Left hindlimb (tissue), 1 donor: ENCODE results near the gene PGBD1.

ENCODE experiments used
- DNase-seq: peaks from one replicate; pipeline ENCODE4 v3.0.0-alpha.2; 2018

PGBD1 gene, protein sequence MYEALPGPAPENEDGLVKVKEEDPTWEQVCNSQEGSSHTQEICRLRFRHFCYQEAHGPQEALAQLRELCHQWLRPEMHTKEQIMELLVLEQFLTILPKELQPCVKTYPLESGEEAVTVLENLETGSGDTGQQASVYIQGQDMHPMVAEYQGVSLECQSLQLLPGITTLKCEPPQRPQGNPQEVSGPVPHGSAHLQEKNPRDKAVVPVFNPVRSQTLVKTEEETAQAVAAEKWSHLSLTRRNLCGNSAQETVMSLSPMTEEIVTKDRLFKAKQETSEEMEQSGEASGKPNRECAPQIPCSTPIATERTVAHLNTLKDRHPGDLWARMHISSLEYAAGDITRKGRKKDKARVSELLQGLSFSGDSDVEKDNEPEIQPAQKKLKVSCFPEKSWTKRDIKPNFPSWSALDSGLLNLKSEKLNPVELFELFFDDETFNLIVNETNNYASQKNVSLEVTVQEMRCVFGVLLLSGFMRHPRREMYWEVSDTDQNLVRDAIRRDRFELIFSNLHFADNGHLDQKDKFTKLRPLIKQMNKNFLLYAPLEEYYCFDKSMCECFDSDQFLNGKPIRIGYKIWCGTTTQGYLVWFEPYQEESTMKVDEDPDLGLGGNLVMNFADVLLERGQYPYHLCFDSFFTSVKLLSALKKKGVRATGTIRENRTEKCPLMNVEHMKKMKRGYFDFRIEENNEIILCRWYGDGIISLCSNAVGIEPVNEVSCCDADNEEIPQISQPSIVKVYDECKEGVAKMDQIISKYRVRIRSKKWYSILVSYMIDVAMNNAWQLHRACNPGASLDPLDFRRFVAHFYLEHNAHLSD

DNA sequence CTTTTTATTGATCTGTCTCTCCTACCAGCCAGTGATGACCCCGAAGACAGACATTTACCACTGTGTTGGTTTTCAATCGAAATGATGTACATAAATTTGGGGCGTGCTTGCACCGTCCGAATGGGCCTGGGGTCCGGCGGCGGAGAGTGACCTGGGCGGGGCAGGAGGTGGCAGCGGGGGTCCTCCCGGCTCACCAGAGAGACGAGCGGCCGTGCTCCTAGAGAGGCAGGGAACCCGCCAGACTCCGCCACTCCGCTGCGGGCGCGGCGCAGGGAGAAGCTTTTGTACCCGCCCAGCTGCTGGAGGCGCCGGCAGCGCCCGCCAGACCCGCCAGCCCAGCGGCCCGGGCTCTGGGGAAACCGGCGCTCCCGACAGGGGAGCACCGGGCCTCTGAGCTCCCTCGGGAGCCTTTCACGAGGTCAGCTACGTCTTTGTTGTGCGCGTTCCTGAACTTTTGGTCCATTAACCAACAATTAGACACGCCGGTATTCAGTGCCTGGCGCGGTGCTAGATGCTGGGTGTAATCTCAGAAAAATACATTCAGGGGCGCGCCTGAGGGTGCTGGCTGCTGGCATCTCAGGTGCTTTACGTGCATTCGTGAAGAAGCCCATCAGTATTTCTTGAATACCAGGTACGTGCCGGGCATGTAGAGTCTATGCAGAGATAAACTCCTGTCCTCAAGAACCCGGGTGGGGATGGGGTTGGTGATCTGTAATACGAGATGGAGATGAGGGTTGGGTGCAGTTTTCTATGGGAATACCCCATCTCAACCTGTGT lies at the start of gene PGBD1:
PGBD1 (plus strand) TSS at position 285 of the 777 bp plus-strand sequence. CDS start 2,242 bp downstream, outside the sequence.
- DNase-seq: peak; percentile 80

DNA sequence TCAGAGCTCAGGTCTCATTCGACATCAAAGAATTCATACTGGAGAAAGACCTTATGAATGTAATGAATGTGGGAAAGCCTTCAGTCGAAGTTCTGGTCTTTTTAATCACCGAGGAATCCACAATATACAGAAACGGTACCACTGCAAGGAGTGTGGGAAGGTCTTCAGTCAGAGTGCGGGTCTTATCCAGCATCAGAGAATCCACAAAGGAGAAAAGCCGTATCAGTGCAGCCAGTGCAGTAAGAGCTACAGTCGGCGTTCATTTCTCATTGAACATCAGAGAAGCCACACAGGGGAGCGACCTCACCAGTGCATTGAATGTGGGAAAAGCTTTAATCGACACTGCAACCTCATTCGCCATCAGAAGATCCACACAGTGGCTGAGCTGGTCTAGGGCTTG lies 48.6 kb upstream of the PGBD1 start:
- no peak for DNase-seq

DNA sequence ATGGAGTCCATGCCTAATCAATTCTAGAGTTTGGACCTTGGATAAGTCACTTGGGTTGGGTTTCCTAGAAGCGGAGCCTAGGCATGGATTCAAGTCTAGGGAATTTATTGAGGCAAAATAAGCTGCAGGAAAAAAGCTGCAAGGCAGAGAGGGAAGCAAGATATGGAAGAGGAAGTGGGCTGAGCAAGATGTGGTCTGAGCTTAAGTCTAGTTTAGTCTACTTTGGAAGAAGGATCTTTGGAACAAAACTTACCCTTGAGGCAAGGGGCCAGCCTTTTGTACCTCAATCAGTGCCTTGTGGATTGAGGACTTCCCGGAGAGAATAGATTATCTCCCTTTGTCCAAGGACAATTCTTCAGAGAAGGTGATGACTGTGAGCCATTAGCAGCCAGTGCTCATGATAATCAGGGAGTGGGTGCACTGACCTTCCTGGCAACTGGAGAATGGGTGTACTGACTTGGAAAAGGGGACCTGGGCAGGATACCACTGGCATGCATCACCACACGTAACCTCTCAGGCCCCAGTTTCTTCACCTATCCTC lies 45.4 kb upstream of the PGBD1 start:
- no peak for DNase-seq

DNA sequence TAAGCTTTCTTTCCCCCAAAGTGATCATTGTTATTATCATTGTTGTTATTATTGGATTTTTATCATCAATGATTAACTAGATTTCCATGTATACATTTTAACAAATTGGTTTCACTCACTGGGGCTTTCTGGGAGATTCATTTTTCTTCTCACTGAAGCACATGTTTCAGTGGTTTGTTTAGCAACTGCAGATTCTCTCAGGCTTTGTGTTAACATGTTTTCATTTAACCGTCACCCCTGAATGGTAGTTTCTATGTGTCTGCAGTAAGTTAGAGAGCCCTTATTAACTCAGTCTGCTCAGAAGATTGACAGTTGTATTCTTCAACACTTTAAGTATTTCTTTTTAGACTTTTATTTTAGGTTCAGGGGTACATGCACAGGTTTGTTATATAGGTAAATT lies 41.7 kb upstream of the PGBD1 start:
- DNase-seq: no peak

DNA sequence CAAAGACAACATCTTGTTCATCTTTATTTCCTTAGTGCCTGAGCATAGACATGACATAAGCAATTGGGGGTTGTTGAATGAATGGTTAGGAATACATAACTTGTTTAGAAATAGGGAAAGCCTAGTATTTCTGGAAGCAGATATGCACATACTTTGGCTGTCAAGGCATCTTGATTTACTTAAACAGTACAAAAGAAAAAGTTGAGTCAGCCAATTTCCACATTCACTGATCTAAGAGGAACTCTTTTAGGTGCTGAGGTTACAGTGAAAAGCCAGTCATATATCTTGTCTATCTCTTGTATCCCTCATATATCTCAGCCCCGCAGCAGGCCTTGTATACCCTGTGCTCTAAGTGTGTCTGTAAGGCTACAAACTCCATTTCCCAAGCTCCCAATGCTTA lies 40.9 kb upstream of the PGBD1 start:
- no peak for DNase-seq

DNA sequence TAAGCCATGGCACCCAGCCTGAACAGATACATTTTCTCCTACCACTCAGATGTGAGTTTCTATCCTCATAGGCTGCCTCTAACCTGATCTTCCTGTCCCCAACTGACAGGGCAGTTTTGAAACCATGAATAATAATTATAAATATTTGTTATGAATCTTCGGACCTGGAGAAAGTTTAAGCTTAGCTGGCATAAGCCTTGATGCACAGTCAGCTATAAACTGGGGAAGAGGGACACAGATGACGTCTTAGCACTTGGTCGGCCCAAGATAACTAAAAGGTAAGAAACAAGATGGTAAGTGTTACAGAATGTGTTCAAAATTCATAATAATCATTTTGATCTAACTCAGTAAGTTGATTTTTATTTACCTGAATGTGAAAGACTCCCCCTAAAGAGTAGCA lies 37.4 kb upstream of the PGBD1 start:
- DNase-seq: no peak

DNA sequence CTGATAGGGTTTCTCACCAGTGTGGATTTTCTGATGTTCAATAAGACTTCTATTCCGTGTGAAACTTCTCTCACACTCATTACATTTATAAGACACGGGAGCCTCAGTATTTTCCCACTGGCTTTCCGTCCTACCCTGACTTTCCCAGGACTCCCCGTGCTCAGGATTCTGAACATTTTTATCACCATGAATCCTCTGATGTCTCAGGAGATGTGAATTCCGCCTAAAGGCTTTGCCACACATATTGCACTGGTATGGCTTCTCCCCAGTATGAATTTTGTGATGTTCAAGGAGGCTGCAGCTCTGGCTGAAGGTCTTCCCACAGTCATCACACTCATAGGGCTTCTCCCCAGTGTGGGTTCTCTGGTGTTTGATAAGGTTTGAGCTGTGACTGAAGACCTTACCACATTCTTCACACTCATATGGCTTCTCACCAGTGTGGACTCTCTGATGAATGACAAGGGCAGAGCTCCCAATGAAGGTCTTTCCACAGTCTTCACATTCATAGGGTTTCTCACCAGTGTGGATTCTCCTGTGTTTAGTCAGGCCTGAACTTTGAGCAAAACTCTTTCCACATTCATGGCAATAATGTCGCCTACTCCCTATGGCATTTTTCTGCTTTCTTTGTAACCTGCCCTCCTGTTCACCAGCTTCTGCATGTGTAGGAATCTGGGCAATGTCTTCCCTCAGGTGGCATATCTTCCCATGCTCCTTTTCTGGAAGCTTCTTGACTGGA lies 36.0 kb upstream of the PGBD1 start:
- DNase-seq: no peak

DNA sequence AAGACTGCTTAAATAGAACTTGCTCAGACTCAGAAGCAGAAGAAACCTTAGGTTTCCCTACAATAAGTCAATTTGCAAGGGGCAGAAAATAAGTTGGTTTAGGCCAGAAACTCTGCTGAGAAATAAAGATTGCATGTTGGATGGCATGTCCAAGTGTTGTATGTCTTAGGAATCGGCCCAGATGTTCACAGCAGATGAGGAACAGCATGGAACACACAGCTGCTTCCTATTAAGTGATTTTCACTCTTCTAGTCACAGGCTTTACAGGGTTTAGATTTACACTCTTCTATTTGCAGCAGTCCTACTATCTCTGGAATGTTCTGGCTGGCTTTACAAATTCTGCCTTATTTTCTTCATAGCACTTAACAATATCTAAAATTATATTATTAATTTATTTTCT lies 32.5 kb upstream of the PGBD1 start:
- DNase-seq: no peak

DNA sequence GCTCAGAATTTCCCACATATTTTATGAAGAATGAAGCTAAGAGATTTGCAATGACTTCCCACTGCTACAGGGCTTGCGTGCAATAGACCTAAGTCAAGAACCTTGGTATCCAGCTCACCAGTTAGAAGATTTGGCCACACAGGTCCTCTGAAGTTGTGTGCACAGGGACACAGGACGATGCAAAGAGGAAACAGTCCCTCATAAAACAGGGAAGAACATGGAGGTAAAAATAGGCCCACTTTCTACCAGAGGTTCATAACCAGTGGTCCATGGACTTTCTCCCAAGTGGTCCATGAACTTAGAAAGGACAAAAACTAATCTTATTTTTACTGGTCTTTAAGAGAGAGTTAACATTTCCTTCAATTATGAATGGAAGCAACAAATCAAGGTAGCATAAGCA lies 30.6 kb upstream of the PGBD1 start:
- DNase-seq: no peak

DNA sequence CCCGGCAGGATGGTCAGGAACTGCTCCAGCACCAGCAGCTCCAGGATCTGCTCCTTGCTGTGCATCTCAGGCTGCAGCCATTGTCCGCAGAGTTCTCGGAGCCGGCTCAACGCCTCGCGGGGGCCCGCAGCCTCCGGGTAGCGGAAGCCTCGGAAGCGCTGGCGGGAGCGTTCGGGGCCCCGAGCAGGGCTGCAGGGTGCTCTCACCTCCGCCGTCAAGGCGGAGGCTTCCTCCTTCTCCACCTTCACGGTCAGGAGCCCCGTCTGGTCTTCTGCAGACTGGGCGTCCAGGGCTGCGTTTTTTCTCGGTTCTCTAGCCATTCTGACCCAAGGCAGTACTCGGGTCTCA lies 29.7 kb upstream of the PGBD1 start:
- no peak for DNase-seq

DNA sequence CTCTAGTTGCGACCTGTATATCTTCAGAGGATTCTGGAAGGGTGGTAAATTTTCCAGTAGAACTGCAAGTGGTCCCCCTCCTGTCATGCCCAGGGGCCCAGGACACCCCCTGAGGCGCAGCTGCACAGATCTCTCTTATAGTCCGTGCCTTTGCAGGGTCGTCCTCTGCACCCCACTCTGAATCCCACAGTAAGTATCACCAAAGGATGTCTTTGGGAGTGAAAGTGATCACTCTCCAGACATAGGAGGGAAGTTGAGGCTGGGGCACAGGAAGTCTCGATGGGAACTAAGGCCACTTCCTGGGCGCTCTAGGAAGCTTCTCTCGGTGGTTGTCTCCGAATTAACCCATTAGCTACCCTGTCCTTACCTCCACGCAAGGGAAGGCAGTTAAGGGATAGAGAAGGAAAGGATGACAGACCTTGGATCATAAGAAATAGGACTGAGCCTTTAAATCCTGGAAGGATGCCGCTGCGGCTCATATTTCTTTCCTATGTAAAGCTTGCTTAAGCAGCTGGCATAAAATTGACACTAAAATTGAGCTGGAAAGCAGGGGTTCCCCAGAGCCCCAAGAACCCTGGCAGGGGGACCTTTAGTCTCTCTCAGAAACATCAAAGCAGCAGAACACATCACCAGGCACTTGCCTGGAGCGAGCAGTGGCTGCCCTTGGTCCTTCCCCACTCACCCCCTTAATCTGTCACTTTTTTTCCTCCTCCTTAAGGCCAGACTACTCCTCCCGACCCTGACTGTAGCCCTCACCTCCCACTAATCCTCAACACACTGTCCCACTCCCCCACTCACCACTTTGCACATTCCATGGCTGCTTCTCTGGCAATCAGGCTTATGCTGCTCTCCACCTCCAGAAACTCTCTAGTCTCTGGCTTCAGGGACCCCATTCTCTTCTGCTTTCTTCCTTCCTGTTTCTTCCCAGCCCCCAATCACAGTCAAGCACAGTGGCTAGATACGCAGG lies 29.1 kb upstream of the PGBD1 start, which contains the start of gene ZKSCAN4:
ZKSCAN4 (minus strand) TSS at position 261 of the 967 bp plus-strand sequence. CDS start 289 bp downstream, outside the sequence.
- peak; percentile 82 for DNase-seq

DNA sequence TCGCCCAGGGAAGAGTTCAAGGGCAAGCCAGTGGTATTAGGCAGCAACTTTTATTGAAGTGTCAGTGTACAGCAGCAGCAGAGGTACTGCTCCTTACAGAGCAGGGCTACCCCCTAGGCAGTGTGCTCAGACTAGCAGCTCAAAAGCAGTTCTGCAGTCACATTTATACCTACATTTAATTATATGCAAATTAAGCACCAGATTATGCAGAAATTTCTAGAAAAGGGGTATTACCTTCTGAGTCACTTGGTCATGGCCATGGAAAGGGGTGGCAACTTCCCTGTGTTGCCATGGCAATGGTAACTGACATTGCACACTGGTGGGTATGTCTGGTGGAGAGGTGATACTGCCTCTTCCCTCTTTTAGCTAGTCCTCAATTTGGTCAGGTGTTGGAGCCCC lies 27.3 kb upstream of the PGBD1 start:
- no peak for DNase-seq

DNA sequence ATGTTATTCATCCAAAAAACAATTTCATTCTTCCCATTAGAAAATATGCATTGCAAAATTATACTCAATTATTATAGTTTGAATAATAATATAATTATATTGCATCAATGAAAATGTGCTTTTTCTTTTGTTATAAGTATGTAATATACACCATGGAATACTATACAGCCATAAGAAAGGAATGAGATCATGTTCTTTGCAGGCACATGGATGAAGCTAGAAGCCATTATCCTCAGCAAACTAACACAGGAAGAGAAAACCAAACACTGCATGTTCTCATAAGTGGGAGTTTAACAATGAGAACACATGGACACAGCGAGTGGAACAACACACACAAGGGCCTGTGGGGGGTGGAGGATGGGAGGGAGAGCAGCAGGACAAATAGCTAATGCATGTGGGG lies 24.3 kb upstream of the PGBD1 start:
- DNase-seq: no peak

DNA sequence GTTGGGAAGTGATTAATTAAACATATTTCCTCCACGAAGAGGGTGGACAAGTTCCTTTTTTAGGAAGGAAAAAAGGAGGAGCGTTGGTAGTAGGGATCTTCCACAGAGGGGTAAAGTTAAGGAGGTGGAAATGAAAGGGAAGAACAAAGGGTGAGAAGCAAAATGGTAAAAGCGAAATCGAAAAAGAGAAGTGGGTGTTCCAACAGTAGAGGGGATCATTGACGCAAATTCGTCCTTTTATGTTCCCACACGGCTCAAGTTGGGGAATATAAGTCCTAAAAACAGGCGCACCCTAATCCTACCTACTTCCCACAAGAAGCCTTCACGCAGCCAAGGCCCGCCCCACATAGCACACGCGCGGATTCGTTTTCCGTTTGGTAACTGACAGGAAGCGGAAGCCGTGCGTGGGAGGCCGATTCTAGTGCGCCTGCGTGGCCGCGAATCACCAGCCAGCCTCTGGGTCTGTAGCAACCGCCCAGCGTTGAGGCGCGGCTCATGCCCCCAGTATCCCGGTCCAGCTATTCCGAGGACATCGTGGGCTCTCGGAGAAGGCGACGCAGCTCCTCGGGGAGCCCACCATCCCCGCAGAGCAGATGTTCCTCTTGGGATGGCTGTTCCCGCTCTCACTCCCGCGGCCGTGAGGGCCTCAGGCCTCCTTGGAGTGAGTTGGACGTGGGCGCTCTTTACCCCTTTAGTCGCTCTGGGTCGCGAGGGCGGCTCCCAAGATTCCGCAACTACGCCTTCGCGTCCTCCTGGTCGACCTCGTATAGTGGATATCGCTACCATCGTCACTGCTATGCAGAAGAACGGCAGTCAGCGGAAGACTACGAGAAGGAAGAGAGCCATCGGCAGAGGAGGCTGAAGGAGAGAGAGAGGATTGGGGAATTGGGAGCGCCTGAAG lies 22.2 kb upstream of the PGBD1 start, which contains the start of gene NKAPL:
NKAPL (plus strand) TSS at position 421 of the 901 bp plus-strand sequence; CDS start at position 496, 75 bp downstream.
- peak; percentile 82 for DNase-seq

DNA sequence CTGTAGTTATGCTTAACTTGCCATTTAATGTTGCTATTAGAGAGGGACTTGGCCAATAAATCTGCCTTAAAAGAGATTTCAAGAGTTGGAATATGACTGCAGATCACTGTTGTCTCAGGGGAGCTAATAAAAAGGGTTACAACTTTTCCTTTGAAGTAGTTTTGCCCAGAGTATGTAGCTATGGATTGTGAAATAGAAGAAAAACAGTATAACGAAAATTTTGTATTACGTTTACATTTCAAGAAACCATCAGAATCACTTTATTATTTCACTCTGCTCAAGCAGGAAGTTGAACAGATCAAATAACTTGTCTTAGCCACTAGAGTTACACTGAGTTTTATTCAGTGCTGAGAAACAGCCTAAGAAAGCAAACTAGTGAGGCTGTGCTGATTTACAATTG lies 17.4 kb upstream of the PGBD1 start:
- no peak for DNase-seq

DNA sequence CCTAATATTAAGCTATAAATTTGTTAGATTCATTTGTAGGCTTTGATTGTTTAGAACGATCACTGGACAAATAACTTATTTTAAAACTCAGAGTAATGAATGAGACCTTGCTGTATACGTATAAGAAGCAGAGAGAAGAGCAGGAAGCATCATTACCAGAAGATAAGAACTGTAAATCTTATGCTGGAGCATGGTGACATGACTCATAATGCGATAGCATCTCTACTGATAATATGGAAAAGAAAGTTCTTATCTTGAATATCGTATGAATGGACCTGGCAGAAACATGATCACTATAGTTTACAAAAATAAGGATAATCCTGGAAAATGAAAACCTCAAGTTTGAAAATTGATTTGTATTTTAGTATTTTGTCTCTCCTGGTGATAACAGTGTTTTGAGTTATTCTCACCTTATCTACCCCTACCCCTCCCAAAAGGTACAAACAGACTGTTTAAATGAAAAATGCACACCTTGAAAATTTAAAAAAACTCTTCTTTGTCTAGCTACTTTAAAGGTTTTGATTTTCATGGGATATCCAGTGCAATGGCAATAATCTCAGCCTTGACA lies 16.5 kb upstream of the PGBD1 start:
- no peak for DNase-seq

DNA sequence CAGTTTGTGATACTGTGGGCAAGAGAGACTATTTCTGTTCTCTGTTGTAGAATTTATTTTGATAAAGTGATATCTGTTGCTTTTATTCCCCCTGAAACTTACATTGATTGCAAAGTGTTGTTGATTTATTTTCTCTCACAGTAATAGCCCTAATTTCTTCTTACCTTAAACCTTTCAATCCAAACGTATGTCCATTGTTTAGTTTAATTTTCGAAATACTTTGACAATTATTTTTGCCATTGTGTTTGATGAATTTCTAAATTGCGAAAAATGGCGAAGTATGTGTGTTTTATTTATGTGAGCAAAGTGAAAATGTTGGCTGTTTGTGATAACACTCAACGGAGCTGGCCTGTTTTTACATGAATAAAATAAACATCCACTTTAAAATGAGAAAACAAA lies 14.8 kb upstream of the PGBD1 start:
- no peak for DNase-seq

DNA sequence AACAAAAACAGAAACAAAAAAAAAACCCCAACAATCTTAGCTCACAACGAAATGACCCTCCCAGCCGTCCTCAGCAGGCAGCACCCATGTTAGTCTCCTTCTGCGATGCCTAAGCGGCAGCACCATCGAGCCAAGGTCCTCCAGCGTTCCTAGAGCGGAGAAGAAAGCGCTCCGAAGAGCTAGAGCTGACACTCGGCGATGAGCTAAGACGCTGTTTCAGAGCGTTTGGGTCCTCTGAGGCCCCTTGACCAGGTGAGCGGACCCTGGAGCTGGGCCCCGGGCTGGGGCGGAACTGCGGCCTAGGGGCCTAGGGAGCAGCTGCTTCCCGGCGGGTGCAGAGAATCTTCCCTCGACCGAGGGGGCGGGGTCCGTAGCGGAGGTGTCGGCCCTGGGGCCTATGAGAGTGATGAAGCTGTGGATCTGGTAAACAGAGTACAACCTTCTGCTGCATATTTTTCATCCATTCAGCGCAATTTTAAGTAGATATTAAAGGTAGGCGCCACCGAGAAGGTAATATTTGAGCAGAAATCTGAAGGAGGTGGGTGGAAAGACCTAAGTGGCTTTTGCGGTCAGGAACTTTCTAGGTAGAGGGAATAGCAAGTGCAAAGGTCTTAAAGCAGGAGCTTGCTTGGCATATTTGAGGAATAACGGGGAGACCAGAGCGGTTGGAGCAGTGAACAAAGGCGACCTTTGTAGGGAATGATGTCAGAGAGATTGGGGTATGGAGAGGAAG lies 14.2 kb upstream of the PGBD1 start, which contains the start of gene ZSCAN26:
ZSCAN26 (plus strand) TSS at position 182 of the 733 bp plus-strand sequence. CDS start 4,777 bp downstream, outside the sequence.
- peak; percentile 91 for DNase-seq

DNA sequence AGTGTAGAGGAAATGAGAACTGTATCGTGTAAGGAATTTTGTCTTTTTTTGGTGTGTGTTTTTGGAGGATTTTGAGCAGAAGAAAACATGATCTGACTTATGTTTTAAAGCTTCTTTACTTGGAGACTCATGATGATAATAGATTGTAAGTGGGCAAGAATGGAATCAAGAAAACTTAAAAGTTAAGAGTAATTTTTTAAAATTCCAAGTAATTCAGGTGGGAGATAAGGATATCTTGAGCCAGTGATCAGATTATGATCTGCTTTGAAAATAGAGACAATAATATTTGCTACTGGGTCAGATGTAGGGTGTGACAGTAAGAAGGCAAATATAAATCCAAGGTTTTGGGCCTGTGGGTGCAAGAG lies 13.7 kb upstream of the PGBD1 start:
- no peak for DNase-seq
